GM19455 (cell line): ENCODE results near the gene KCNK10.

ENCODE experiments used
- ATAC-seq: cut with Tn5 transposase; IDR thresholded peaks from one replicate; pipeline ENCODE4 v1.9.1; 2021; ENCODE audit not compliant: unreplicated experiment

Gene KCNK10

DNA sequence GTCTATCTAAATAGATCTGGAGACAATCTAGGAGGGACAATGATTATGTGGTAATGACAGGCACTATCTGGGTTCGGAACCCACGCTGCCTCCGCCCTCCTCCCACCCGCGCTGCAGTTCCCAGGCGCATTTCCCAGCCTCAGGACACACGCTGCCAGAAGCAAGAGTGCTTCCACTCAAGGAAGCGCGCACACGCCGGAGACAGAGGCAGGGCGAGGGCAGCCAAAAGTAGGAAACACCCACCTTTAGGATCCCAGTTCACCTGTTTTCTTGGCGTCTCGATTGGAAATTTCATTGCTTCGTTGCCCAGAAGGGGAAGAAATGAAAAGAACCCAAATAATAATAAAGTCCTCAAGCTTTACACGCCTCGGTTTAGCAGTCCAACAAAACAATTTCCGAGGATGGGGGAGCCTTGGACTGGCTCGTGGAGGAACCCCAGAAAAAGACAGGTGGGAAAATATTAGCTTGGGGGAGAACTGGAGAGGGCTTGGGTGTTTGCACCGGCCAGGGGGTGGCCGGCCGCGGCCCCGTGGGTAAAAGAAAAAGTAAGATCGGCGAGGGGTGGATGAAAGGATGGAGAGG is 474 bp downstream of the KCNK10 start:
- ATAC-seq: no peak

DNA sequence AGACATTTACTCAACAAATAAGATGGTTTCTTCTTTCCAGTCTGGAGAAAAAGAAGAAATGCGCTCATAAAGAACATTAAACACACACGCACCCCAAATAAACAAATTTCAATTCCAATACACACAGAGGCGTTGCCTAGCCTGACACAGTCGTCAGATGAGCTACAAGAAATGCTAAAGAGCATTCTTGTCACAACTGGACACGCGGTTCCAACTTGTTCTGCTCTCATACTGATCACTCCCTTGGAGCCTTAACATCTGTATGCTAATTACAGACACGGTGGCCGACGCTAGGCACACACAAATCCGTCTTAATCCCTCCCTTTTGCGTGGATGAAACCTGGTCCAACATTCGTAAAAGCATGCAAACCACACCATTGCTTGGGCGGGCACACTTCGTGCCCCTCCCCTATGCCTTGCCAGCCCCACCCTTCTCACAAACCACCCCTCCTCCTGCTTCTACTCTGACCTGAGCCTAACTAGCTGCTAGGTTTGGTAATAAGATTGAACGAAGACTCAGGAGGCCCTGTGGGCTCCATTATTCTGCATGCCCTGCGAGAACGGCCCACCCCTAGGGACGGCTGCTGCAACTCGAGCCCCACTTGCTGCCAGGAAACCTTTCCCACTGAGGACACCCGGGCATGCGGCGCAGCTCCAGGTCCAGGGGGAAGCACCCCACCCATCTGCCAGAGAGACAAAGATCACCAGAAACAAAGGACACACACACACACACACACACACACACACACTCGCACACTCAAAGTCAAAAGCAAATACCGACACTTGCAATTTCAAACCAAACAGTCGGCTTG is 1.2 kb downstream of the KCNK10 start:
- no peak for ATAC-seq

DNA sequence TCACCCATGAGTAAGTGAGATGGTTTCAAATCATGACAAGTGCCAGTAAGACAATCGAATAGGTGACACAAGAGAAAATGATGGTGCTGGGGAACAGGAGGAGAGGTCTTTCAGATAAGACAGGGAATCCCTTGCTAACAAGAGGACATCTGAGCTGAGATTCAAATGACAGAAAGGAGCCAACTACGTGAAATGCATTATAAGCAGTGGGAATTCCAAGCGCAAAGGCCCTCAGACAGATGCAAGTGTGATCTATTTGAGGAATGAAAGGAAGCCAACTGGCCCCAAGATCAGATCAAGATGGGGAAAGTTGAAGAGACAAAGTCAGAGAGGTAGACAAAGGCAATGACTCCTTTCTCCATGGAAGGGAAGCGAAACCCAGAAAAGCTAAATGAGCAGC is 4.7 kb downstream of the KCNK10 start:
- ATAC-seq: no peak

DNA sequence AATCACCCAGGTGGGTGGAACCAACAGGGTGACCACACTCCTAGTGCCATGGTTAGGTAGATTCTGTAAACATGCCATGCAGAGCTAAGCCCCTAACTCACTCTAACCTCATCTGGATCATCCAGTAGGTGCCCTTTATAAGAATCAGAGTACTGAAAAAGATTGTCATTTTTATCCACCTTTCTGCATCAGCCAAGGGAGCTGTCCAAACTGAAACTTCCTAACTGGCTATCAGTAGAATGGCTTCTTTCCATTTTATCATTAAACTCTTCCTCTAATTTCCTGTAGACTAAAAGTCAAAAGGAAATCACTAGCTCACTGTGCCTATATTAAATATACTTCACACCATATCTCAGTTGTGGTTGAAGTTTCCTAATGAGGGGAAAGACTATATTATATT is 6.5 kb downstream of the KCNK10 start:
- no peak for ATAC-seq

DNA sequence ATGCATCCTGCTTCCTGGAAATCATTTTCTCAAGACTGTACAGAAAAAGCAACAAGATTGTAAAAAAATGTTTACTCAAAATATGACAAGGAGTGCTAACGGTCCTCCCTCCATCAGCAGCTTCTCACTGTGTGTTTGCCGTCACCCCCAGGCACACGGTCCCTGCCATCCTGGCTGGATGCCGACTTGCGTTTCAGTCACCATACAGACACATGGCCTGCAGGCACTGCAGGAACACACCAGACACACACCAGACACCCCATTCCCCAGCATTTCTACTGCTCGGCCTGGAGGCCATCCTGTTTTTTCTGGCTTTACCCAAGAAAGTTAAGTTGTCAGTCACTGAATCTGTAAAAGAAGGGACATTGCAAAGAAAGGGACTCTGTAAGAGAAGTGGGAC is 10.8 kb downstream of the KCNK10 start:
- no peak for ATAC-seq

DNA sequence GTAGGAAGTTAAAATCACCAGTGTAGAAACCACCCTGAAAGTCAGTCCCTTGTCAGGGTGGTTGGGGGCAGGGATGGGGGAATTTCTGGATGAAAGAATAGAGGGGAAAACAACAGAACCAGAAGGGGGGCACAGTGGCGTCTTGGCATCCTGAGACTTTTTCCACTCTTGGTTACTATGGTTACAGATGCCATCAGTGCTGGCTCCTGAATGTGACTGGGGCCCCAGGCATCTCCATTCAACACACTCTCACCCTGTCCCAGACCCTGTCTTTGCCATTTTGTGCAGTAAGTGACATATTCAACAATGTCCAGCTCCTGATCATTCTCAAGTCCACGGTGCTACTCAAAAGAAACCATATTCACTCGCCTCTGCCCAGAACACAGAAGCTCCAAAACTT is 11.3 kb downstream of the KCNK10 start:
- no peak for ATAC-seq

DNA sequence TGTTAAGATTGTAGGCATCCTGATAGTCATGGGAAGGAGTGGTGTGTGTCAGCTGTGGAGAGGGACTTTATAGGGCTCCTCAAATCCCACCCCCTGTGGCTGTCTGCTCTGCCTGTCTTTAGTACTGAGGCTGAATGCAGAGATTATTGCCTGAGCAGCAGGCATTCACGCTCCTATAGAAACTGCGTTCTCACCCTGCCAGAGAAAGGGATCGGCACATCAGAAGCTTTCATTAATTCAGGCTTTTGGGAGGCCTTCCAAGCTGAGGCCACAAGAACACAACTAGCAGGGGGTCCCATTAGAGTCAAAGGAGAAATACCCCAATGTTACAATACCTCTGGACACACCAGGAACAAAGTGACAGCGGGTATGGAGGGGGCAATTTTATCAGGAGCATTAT is 12.6 kb downstream of the KCNK10 start:
- no peak for ATAC-seq

DNA sequence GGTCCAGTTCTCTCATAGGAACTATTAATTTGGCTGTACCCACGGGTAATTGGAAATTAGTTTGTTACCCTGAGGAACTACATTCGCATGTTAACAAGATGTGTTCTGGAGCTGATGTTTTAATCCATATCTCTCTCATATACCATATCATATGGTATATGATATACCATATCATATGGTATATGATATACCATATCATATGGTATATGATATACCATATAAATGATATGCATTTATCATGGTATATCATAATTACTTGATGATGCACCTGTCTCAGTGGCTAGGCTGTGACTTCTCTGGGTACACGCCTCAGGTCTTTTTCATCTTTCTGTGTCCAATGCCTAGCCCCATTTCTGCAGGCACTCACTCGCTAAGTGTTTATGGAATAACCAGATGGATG is 13.0 kb downstream of the KCNK10 start:
- no peak for ATAC-seq

DNA sequence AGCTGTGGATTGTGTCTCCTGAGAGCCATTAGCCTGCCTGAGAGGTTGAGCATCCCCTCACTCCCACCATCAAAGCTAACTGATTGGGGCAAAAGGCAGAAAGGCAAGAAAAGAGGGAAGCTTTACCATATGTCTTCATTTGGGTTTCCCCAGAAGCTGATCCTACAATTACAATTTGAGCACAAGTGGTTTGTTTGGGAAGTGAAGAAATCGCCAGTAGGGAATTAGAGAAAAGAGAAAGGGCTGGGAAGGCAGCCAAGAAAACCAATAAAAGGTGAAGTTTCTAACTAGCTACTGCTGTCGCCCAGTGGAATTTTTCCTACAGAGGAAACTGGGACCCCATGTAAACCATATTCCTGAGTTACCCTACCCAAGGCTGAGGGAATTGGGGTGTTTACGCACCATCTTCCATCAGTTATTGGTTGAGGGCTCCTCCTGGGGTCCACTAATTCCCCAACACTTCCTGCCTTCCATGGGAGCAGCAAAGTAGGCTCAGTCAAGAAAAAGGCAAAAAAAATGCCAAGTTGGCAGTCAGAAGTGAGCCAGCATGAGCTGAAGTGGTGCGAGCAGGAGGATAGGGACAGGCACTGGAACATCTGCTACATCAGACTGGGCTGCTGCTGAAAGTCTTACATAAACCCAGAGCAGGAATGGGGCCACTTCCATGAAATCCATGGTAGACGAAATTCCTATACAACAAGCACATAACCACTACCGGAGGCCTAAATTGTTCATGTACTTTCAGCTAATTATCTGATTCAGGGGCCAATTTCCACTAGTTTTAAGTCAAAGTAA is 17.3 kb downstream of the KCNK10 start:
- ATAC-seq: no peak

DNA sequence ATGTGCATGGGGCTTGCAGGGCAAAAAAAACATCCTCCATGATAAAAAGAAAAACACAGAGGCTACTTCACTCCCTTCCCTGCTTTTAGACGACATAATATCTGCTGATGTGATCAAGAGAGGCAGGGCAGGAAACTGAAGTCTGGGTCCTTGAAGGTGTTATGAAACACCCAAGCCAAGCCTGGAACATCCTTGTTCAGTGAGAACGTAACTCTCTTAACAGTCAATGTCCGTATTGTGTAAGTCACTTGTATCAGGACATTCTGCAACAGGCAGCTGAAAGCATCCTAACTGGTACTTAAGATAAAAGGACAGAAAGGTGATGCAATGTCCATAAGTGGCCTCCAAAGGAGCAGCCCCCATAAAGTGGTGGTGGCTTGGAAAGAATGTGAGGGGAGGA is 20.0 kb downstream of the KCNK10 start:
- ATAC-seq: no peak

DNA sequence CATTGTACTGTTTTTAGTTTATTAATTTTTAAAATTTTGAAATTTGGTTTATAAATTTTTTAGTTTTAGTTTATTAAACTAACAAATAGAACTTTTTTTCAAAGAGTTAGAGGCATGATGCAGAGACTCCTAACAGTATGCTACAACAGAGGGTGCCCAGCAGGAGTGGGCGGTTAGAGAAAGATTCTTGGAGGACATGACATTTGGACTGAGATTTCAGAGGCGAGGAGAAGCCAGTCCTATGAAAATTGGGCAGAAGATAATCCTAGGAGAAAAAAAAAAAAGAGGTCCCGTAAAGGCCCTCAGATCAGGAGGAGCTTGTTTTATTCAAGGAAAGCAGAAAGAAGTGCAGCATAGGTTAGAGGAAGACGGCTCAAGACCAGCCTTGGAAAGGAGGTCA is 21.7 kb downstream of the KCNK10 start:
- no peak for ATAC-seq

DNA sequence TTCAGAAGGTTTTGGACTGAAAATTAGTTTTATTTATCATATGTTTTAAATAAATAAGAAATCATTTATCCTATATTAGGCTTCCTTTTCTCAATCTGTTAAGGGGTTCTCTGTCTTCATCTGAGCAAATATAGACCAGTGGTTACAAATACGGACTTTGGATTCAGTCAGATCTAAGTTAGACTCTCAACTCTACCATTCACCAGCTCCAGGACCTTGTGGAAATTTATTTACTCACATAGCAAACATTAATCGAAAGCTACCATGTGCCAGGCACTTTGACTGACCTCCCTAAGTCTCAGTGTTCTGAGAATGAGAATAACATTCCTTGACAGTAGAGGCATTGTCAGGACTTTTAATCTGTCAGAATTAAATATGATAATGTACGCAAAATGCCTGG is 22.3 kb downstream of the KCNK10 start:
- no peak for ATAC-seq

DNA sequence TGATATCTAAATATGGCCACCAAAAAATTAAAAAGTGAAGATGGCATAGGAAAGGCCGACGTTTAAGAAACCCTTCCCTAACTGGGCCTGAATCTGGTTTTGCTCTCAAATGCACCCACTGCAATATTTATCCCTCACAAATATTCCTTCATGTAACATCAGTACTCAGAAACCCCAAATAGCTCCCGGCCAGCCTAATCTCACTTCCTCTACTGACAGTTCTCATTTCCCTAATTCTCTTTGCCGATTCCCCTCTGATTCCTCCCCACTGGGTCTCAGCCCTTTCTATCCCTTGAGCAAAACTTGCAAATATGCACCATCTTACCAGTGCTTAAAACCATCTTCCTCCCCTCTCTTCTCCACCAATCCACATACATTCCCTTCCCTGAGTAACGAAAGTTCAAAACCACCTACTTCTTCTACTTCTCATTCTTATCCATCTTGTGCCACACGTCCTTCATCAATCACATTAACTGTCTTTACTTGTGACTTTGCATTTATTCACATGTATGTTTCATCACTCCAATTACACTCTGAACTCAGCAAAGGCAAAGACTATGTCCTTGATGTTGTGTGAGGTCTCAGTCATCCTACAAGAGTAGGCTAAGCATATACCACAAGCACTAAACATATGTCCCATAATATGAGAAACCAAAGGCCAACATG is 23.1 kb downstream of the KCNK10 start:
- ATAC-seq: no peak

DNA sequence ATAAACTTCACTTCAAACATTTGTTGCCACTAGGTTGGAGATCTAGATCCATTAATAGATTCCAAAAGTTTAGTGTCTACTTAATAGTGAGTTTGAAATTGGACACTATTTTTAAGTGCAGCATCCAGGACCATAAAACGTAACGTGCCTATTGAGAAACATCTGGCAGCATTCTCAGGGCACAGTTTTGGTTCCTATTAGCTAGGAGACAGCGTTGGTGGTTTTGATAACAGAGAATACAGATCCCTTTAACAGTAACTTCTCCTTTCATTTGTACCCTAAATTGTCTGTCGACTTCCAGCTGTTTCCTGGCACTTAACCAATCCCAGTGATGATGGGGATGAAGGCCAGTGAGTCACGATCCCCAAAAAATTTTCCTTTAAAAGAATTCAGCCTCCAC is 25.8 kb downstream of the KCNK10 start:
- ATAC-seq: no peak

DNA sequence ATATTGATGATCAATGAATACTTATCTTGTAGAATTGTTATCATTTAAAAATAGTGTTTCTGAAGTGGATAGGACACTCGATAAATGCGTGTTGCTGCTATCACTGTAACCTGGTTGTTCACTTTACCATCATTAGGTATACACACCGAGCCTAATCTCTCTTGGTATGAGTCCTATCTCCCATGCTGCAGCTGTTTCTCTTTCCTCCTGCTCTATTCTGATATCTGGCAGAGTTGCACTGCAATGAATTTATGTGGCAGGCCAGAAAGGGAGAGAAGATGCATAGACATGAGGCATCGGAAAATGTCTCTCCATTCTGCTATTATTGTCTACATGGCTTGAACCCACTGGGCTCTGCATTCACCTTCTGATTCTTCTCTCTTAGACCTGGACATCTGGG is 26.7 kb downstream of the KCNK10 start:
- no peak for ATAC-seq

DNA sequence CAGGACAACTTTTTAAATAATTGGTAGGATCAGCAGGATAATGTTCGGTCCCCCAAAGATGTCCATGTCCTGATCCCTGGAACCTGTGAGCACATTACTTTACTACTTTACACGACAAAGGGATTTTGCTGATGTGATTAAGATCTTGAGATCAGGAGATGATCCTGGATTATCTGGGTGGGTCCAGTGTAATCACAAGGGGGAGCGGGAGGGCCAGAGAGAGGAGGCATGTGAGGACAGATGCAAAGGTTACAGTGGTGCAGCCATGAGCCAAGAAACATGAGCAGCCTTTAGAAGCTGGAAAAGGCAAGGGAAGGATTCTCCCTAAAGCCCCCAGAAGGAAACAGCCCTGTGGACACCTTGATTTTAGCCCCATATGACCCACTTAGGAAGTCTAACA is 33.1 kb downstream of the KCNK10 start:
- ATAC-seq: no peak

DNA sequence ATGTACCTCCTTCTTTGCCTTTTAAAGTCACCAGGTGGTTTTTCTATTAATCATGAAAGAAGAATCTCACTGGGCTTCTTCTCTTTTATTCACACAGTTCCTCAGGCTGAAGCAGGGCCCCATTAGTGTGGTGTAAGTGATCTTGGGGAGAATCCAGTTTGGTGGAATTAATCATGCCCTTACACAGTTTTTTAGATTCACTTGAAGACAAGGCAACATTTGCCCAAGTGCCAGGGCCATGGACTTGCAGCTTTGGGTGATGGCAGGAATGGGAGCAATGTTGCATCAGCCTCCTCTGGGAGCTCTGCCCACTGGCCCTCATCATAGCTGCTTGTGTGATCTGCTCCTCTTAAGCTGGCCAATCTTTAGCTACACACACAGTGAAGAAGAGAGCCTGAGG is 33.8 kb downstream of the KCNK10 start:
- no peak for ATAC-seq

DNA sequence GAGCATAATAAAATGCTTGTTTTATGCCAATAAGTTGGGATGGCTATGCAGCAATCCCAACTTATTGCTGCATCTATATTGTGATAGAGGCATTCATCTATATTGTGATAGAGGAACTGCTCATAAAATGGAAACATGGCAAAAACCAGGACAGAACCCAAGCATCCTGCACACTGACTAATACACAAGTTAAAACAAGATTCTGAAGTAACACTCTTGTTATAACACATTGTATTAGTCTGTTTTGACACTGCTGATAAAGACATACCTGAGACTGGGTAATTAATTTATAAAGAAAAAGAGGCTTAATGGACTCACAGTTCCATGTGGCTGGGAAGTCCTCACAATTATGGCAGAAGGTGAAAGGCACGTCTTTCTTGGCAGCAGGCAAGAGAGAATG is 36.8 kb downstream of the KCNK10 start:
- ATAC-seq: no peak

DNA sequence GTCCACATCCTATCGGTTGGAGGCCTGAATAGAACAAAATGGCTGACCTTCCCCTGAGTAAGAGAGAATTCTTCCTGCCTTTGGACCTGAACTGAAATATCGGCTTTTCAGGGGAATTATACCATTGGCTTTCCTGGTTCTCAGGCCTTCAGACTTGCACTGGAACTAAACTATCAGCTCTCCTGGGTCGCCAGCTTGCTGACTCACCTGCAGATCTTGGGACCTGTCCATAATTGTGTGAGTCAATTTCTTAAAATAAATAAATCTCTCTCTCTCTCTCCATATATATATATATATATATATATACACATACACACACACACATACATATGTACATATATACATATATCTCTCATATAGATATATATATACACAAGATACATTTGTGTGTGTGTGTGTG is 41.6 kb downstream of the KCNK10 start:
- no peak for ATAC-seq

DNA sequence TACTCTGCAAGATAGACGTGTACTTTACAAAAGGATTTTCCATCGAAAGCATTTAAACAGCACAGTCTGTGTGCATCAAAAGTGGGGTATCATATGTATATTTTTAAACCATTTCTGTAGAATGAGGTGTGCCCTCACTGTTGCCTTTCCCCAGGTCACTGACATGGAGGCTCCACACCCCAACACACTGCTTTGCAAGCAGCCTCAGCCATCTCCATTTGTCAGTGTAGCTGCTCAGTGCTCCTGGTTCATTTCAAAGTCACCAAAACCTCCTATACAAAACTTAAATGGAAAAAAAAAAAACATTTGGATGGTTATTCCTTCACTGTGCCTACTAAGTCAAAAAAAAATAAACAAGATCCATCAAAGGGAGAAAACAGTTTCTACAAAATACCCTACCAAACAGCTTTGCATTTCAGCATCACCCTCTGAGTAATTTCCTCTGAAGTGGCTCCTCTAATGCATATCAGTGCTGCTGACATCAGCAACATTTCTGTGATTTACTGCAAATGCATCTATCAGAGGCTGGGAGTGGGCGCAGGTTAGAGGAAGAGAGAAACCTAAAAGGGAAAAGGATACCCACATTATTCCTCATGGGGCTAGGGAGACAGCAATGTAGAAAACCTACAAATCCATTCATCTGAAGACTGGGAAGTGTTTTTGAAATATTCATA is 46.0 kb downstream of the KCNK10 start:
- no peak for ATAC-seq
